HG02970 (cell line): ENCODE results near the gene R3HDM2.
"Not testable (repeated sequence)": the region's sequence is repeated elsewhere in the genome, so short reads cannot be mapped to it uniquely, and the experiment has no call there.

Source experiments
- ATAC-seq: cut with Tn5 transposase; IDR thresholded peaks from one replicate; pipeline ENCODE4 v1.9.1; 2021; ENCODE audit warnings: mild to moderate bottlenecking, moderate library complexity, moderate number of reproducible peaks; ENCODE audit not compliant: unreplicated experiment, low FRiP score

Gene R3HDM2

DNA sequence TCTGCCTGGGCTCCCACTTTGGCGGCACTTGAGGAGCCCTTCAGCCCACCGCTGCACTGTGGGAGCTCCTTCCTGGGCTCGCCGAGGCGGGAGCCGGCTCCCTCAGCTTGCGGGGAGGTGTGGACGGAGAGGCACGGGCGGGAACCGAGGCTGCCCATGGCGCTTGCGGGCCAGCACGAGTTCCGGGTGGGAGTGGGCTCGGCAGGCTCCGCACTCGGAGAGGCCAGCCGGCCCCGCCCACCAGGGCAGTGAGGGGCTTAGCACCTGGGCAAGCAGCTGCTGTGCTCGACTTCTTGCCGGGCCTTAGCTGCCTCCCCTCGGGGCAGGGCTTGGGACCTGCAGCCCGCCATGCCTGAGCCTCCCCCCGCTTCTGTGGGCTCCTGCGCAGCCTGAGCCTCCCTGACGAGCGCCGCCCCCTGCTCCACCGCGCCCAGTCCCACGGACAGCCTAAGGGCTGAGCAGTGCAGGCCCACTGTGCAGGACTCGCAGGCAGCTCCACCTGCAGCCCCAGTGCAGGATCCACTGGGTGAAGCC lies 44.6 kb downstream of the R3HDM2 start:
- ATAC-seq = no peak

DNA sequence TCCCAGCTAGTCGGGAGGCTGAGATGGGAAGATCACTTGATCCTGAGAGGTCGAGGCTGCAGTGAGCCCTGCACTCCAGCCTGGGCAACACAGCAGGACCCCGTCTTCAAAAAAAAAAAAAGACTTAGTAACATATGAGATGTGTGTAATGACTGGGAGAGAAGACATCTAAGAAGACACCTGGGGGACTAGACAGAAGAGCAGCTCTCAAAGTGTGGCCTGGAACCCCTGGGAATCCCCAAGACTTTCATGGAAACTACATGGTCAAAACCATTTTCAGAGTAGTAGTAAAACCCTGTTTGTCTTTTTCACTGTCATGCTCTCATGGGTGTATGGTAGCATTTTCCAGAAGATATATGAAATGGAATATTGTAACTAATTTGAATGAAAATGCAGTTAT lies 45.3 kb downstream of the R3HDM2 start:
- no peak for ATAC-seq

DNA sequence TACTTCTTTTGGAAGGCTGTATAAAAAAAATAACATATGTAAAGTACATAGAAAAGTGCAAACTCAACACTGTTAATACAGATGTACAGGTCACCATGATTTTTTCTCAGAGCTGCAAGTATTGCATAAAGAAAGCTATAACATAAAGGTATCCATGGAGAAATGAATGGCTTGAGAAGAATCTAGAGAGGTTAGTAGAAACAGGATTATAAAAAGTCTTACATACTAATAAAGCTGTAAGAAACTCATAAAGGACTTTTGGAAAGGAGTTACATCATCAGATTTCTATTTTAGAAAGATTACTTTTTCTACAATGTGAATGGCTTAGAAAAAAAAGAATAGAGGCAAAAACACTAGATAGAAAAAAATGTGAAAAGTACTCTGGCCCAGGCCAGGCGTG lies 46.4 kb downstream of the R3HDM2 start:
- no peak for ATAC-seq

DNA sequence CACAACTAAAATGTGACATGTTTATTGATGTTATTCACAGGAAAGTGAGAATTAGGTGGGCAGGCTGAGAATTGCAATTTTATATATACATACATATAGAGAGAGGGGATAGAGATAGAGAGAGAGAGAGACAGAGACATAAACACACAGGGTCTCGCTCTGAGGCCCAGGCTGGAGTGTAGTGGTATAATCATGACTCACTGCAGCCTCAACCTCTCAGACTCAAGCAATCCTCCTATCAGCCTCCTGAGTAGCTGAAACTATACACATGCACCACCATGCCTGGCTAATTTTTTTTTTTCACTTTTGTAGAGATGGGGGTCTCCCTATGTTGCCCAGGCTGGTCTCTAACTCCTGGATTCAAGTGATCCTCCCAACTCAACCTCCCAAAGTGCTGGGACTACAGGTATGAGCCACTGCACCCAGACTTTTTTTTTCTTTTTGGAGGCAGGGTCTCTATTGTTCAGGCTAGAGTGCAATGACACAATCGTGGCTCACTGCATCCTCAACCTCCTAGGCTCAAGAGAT lies 49.1 kb downstream of the R3HDM2 start:
- no peak for ATAC-seq

DNA sequence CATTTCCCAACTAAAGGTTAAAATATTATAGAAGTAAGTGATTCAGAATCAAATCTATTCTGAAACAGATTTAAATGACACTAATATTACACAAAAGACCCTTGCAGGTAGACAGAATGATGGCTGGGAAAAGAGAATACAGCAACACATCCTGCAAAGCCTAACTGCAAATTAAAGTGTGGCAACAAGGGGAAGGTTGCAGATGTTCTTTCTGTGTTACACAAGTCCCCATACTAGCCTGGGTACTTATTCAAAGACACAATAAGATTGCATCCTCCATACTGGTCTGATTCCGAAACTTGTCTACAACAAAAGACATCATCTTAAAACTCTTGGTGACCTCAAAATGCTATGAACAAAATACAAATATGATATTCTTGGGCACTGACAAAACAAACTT lies 50.5 kb downstream of the R3HDM2 start:
- no peak for ATAC-seq

DNA sequence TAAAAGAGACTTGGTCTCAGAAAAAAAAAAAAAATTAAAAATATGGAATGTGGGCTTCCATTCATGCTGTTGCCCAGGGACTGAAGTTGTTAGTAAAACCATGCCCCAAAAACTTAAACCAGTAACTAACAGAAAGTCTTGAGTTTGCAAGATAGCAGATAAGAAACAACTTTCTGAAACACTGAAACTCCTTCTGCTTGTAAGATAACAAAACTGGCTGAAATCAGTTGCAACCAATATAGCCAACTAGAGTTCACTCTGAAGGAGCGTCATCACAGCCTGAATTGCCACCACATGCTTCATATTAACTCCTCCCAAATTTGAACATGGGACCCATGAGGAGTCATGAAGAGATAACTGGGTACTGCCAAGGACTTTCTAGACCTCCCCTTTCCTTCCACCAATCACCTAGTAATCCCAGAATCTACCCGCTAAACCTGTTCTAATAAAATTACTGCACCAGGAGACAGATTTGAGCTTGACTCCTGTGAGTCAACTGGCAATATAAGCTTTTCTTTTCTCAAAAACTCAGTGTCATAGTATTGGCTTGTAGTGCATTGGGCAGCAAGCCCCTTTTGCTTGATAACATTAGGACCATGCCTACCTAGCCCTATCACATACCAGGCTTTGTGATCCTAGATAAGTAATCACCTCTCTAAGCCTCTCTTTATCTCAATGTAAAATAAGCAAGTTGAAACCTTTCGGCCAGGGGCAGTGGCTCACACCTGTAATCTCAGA lies 53.6 kb downstream of the R3HDM2 start:
- ATAC-seq = no peak

DNA sequence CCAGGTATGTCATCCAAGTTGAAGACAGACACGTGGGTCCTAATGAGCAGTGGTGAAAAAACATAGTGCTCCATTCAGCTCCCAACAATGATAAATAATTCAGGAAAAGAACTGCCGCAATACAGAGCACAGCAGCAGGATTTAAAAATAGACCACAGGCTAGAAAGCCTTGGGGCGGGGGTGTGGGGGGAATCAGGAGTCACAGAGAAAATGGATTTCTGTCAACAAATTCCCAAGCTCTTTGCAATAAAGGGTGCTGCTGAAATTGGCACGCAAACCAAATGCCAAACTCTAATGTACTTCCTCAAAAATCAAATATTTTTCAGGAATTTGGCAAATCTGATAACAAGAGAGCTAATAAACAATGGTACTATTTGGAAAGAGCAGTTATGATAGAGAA lies 58.6 kb downstream of the R3HDM2 start:
- ATAC-seq = no peak

DNA sequence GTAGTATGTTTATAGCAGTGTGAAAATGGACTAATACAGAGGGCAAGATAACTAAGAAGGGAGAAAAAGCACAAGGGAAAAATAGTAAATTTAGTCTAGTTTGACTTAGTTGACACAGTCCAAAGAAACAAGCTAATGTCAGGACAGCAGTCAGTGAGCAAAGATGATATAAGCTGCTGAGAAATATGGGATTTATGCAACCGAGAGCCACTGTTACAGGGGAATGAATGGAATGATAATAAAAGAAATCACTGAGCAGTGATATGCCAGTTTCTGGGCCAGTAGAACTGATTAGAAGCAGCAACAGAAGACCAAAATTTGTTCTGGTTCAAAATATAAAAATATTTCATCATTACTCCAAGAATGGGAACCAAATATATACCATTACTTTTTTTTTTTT lies 60.1 kb downstream of the R3HDM2 start:
- no peak for ATAC-seq

DNA sequence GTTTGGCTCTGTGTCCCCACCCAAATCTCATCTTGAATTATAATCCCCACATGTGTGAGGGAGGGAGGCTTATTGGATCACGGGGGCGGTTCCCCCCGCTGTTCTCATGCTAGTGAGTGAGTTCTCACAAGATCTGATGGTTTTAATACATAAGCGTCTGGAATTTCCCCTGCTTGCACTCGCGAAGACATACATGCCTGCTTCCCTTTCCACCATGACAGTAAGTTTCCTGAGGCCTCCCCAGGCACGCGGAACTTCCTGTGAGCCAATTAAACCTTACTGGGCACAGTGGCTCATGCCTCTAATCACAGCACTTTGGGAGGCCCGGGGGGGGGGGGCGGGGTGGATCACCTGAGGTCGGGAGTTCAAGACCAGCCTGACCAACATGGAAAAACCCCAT lies 60.8 kb downstream of the R3HDM2 start:
- no peak for ATAC-seq

DNA sequence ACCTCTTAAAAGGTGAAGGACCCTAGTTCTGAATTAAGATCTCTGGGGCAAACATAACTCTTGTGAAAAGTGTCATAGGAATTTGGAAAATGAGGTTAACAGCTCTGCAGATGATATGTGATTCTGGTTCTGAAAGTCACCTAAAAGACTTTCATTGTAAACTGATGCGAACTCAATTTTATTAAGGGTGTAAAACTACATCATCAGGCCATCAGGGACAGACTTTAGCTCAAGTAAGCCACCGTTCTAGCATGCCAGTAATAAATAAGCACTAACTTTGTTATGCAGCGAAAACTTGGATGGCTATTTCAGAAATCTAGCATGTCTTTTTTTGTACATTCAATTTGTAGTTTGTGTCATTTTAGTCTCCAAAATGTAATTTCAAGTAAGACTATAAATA lies 61.6 kb downstream of the R3HDM2 start:
- ATAC-seq = no peak

DNA sequence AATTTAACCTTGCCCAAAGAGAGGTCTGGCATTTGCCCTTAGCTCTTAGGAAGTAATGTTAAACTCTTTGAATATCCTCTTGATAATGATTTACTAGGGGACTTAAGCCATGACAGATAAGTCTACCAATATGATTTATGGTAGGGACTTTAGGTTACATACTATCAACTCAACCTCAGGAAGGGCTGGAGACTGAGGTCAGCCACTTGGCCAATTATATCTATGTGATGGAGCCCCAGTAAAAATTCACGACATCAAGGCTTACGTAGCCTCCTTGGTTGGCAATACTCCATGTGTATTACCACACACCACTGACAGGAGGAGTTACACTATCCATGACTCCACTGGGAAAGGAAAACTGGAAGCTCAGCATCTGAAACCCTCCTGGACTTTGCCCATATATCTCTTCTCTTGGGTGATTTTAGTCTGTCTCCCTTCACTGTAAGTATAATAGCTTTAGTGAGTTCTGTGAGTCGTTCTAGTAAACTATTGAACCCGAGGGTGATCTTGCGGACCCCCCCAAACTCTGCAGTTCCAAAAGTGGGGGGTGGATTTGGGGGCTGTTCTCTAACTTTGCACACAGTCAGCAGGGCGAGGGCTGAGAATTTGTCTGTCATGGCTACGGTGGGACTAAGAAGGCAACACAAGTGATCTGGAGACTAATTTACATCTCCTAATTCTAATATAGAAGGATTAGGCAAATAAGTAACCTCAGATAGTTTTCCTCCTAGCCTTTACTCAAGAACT lies 62.3 kb downstream of the R3HDM2 start:
- ATAC-seq = no peak

DNA sequence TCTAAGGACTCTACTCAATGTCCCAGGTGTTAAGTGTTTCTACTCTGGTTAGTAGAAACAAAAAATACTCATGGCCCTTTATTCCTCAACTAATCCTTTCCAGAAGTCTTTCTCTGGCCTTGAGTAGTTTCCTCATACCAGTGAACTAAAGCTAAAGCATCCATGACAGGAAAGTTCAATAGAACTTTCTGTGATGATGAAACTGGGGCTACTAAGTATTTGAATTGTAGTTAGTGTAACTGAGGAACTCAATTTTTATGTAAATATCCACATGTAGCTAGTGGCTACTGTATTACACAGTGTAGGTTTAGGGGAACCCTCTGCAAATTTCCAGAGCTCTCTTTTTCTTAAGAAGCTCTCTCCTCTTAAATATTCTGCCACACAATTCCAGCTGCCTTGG lies 63.7 kb downstream of the R3HDM2 start:
- ATAC-seq = no peak

DNA sequence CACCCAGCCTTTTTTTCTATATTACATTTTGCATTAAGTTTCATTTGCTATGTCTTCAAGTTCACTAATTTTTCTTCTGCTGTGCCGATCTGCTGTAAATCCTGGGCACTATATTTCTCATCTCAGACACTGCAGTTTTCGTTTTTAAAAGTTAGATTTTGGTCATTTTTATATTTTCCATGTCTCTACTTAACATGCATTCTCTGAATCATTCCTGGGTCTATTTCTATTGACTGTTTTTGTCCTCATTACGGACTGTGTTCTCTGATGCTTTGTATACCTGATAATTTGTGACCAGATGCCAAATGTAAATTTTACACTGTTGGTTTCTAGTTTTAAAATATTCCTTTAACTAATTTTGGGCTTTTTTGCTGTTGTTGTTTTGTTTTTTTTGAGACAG lies 64.5 kb downstream of the R3HDM2 start:
- no peak for ATAC-seq

DNA sequence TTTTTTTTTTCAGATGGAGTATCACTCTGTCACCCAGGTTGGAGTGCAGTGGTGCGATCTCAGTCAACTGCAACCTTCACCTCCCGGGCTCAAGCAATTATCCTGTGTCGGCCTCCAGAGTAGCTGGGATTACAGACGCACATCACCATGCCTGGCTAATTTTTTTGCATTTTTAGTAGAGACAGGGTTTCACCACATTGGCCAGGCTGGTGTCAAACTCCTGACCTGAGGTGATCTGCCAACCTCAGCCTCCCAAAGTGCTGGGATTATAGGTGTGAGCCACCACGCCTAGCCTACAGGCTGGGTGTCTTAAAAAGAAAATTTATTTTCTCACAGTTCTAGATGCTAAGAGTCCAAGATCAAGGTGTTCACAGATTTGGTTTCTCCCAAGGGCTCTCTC lies 66.7 kb downstream of the R3HDM2 start:
- ATAC-seq = not testable (repeated sequence)

DNA sequence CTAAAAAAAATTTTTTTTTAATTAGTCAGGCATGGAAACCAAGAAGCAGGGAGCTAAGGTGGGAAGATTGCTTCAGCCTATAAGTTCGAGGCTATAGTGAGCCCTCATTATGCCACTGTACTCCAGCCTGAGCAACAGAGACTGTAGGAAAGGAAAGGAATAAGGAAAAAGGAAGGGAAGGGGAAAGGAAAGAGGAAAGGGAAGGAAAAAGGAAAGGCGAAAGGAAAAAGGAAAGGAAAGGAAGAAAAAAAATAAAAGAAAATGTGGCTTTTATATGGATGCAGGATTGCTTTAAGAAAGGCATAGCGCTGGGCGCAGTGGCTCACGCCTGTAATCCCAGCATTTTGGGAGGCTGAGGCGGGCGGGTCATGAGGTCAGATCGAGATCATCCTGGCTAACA lies 70.4 kb downstream of the R3HDM2 start:
- no peak for ATAC-seq

DNA sequence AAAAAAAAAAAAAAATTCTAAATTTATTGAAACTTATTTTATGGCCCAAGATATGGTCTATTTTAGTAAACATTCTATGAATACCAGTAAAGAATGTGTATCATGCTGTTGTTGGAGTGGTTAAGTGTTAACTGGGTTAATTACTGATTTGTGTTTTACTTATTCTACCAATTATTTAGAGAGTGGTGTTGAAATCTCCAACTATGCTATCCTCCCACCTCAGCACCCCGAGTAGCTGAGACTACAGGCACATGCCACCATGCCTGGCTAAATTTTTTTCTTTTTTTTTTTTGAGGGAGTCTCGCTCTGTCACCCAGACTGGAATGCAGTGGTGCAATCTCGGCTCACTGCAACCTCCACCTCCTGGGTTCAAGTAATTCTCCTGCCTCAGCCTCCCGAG lies 72.2 kb downstream of the R3HDM2 start:
- ATAC-seq = no peak

DNA sequence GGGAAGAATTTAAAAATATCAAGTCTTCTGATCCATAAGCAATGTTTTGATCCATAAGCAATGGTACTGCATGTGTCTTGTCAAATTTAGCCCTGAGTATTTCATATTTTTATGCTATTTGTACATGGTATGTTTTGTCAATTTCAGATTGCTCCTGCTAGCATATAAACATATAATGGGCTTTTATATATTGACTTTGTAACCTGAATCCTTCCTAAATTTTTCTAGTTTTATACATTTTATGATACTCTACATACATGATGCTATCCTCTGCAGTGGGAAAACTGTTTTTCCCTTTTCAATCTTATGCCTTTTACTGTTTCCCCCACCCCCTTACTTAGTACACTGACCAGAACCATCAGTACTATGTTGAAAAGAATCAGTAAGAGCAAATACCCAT lies 75.1 kb downstream of the R3HDM2 start:
- ATAC-seq = no peak

DNA sequence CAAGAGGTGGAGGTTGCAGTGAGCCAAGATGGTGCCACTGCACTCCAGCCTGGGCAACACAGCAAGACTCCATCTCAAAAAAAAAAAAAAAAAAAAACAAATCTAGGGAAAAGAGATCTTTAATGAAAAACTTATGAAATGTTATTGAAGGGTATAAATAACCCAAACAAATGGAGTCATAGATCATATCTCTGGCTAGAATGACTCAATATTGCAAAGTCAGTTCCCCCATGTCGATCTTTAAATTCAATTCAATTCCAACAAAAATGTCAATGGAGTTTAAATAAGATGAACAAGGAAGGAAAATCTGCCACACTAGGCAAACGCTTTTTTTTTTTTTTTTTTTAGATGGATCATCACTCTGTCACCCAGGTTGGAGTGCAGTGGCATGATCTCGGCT lies 78.7 kb downstream of the R3HDM2 start:
- ATAC-seq = no peak

DNA sequence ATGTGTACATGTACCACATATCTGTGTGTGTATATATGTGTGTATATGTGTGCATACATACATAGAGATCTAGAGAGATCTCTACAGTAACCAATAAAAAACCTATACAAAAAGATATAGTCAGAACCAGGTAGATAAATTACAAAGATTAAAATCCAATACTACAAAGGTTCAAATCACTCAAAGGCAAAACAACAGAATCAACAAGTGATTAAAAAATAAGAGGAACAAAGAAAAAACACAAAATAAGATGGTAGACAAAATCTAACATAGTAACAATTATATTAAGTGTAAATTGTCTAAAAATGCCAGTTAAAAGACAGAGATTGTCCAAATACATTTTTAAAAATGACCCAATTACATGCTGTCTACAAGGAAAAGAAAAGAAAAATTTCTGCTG lies 83.6 kb downstream of the R3HDM2 start:
- no peak for ATAC-seq

DNA sequence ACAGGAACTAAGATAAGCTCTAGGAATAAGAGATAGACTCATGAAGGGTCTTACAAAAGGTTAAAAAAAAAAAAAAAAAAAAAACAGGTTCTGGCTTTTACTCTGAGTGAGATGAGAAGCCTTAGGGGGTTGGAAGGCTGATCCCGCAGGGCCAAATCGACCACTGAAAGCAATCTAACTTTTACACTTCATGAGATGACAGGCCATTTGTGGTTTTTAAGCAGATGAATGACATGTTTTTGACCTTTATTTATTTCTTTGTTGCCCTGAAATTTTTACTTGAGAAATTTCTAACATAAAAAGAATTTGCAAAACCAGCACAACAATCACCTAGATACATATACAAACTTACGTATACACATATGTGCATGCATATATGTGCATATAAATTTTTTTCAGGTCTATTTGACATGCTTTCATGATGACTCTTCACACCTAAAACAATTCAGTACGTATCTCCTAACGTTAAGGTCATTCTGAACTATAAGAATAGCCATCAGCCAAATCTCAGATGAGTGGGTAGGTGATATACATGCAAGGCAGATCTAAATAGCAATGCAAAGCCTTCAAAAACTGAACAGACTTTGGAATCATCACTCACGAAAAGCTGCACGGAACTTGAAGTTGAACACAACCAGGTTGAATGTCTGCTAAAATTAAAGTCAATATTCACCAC lies 87.0 kb downstream of the R3HDM2 start:
- ATAC-seq = no peak

DNA sequence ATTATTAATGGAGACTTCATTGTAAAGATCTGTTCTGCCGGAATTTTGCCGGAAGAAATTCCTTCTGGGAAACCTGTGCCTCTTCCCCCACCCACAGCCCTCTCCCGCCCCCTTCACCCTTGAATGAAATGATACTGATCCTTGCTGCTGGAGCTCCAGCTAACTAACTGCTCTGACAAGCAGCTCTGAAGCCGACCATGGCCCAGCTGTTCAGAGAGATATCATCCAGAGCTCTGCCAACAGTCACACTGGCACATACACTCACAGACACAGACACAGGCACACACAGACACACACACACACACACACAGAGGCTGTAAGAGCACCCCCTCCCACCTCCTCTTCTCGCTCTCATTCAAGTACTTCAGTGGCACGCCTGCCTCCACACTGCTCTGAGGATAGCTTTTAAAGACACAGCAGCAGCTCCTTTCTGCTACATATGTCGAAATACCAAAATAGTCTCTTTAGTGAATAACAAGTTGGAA lies 88.6 kb downstream of the R3HDM2 start:
- no peak for ATAC-seq
